Measurements from ENCODE around the gene BAG5.

DNA sequence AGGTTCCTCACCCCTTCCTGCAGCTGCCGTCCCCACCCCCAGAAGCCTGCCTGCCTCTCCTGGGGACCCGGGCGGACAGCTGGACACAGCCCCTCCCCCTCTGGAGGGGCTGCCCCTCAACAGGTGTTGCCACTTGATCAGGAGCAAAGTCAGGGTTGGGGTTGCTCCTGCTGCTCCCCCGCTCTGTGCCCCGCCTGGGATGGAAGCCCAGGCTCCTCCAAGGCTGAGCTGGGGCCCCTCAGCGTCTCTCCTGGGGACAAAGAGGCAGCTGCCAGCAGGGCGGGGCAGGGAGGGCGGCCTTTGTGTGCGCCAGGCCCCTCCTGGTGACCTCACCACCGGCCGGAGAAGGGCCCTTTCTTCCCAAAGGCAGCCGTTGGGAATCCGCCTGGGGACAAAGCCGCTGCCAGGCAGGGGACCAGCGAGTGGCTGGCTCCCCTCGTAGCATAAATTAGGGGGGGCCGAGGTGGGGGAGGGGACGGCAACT, 19.8 kb downstream of the BAG5 start:
- TF ChIP-seq EZH2 (IDR thresholded peaks at IDR 0.05) (no peak), EZH2phosphoT487 (IDR thresholded peaks at IDR 0.05; ENCODE audit: borderline replicate concordance) (no peak), TCF7L2 (IDR thresholded peaks at IDR 0.05; ENCODE audit: borderline replicate concordance, extremely low read depth, insufficient read depth, insufficient read length) (no peak), POLR2A (IDR thresholded peaks at IDR 0.05; ENCODE audit: borderline replicate concordance, extremely low read depth, insufficient read depth, insufficient read length) (no peak)
- TF ChIP-seq, protein P1, sequence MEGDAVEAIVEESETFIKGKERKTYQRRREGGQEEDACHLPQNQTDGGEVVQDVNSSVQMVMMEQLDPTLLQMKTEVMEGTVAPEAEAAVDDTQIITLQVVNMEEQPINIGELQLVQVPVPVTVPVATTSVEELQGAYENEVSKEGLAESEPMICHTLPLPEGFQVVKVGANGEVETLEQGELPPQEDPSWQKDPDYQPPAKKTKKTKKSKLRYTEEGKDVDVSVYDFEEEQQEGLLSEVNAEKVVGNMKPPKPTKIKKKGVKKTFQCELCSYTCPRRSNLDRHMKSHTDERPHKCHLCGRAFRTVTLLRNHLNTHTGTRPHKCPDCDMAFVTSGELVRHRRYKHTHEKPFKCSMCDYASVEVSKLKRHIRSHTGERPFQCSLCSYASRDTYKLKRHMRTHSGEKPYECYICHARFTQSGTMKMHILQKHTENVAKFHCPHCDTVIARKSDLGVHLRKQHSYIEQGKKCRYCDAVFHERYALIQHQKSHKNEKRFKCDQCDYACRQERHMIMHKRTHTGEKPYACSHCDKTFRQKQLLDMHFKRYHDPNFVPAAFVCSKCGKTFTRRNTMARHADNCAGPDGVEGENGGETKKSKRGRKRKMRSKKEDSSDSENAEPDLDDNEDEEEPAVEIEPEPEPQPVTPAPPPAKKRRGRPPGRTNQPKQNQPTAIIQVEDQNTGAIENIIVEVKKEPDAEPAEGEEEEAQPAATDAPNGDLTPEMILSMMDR (IDR thresholded peaks at IDR 0.05 in 2 of 3, conservative IDR thresholded peaks at IDR 0.05 in 1 of 3; ENCODE audit: borderline replicate concordance in 1 of 3, insufficient read depth in 1 of 3, low read depth in 2 of 3, low read length in 2 of 3): no peak
- TF ChIP-seq, protein P2, sequence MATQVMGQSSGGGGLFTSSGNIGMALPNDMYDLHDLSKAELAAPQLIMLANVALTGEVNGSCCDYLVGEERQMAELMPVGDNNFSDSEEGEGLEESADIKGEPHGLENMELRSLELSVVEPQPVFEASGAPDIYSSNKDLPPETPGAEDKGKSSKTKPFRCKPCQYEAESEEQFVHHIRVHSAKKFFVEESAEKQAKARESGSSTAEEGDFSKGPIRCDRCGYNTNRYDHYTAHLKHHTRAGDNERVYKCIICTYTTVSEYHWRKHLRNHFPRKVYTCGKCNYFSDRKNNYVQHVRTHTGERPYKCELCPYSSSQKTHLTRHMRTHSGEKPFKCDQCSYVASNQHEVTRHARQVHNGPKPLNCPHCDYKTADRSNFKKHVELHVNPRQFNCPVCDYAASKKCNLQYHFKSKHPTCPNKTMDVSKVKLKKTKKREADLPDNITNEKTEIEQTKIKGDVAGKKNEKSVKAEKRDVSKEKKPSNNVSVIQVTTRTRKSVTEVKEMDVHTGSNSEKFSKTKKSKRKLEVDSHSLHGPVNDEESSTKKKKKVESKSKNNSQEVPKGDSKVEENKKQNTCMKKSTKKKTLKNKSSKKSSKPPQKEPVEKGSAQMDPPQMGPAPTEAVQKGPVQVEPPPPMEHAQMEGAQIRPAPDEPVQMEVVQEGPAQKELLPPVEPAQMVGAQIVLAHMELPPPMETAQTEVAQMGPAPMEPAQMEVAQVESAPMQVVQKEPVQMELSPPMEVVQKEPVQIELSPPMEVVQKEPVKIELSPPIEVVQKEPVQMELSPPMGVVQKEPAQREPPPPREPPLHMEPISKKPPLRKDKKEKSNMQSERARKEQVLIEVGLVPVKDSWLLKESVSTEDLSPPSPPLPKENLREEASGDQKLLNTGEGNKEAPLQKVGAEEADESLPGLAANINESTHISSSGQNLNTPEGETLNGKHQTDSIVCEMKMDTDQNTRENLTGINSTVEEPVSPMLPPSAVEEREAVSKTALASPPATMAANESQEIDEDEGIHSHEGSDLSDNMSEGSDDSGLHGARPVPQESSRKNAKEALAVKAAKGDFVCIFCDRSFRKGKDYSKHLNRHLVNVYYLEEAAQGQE (IDR thresholded peaks at IDR 0.05; ENCODE audit: low read depth): no peak
